A204.1 (cell line): ENCODE results near the gene TK1.

Experiments used
- FAIRE-seq: peaks from 2 replicates; lab custom pipeline; 2012; peaks lifted over from hg19 to GRCh38; lab: Jason Lieb, UNC

Gene TK1

GRCh38 chr17:78219396-78220150 is 32.7 kb upstream of the TK1 start:
- no peak for FAIRE-seq

DNA sequence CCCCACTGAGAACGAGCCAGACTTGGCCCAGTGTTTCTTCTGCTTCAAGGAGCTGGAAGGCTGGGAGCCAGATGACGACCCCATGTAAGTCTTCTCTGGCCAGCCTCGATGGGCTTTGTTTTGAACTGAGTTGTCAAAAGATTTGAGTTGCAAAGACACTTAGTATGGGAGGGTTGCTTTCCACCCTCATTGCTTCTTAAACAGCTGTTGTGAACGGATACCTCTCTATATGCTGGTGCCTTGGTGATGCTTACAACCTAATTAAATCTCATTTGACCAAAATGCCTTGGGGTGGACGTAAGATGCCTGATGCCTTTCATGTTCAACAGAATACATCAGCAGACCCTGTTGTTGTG is 27.8 kb upstream of the TK1 start:
- FAIRE-seq = no peak

GRCh38 chr17:78214016-78214705 is 27.3 kb upstream of the TK1 start, which contains the start of gene BIRC5:
Gene BIRC5, plus strand, starts transcription at chr17:78214253. Its CDS starts 64 bp downstream, at chr17:78214317.
- FAIRE-seq = no peak

- FAIRE-seq = no peak
These were observed 24.2 kb upstream of the TK1 start for GRCh38 chr17:78211032-78211431.

DNA sequence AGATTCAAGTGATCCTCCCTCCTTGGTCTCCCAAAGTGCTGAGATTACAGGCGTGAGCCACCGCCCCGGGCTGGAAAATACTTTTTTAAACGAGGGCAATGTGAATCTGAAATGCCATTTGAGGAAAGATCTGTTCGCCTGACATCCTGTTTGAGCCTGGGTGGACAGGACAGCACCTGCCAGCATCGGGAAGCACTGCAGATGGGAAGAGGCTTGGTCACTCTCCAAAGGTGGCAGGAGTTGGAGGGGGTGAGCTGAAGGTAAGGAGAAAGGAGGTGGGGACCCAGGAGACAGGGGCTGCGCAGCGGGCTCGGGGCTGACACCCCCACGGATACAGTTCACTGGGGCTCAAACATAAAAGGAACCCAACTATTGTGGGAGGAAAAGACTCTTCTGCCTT is 23.3 kb upstream of the TK1 start:
- FAIRE-seq = no peak

DNA sequence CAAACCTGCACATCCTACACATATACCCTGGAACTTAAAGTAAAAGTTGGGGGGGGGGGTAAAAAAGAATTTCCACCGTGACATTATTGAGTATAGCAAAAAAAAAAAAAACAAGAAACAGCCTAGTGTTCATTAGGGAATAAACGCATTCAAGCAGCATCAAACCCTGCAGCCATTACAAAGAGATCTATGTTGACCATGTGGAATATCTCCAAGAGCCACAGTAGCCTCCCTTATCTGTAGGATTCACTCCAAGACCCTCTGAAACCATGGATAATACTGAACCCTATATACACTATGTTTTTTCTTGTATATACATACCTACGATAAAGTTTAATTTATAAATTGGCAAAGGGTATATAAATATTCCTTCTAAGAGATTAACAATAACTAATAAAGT is 21.6 kb upstream of the TK1 start:
- no peak for FAIRE-seq

- no peak for FAIRE-seq
These were observed 19.4 kb upstream of the TK1 start for GRCh38 chr17:78206298-78206697.

- no peak for FAIRE-seq
These were observed 18.4 kb upstream of the TK1 start for GRCh38 chr17:78205124-78205775.

- no peak for FAIRE-seq
These were observed 17.7 kb upstream of the TK1 start for GRCh38 chr17:78204387-78205123.

GRCh38 chr17:78202666-78203065 is 15.8 kb upstream of the TK1 start:
- no peak for FAIRE-seq

DNA sequence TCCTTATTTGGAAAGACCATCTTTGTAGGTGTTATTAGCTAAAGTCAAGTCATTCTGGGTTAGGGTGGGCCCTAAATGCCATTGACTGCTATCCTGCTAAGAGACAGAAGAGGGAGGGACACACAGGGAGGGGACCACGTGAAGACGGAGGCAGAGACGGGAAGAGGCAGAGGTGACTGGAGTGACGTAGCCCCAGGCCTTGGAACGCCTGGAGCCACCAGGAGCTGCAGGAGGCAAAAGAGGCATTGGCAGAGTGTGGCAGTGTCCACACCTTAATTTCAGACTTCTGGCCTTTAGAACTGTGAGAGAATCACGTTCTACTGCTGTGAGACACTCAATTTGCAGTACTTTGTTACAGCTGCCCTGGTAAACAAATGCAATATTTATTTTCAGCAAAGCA is 13.6 kb upstream of the TK1 start:
- FAIRE-seq = no peak

- no peak for FAIRE-seq
These were observed 10.4 kb upstream of the TK1 start for GRCh38 chr17:78197147-78197832.

DNA sequence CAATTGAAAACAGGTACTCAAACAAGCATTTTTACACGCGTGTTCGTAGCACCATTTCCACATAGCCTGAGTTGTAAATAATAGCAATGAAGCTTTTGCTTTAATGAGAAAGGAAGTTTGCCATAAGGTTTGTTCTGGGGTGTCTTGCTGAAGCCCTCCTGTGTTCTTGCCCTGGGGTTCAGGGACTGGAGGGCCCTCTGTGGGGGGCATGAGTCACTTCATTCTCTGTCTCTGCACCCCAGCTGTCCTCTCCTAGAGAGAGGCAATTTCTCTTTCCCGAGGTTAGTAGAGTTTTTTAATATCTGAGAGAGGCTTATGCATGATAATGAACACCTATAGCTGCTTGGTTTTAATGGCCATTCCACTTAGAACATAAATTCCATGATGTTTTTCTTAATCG is 9.9 kb upstream of the TK1 start:
- no peak for FAIRE-seq

GRCh38 chr17:78185981-78186691 is 716 bp downstream of the TK1 start:
- FAIRE-seq = no peak

GRCh38 chr17:78184868-78185267 is 2.0 kb downstream of the TK1 start:
- no peak for FAIRE-seq

- no peak for FAIRE-seq
These were observed 2.5 kb downstream of the TK1 start for GRCh38 chr17:78184351-78184750.

- FAIRE-seq = no peak
These were observed 2.9 kb downstream of the TK1 start for GRCh38 chr17:78183916-78184315.

- no peak for FAIRE-seq
These were observed 4.3 kb downstream of the TK1 start for GRCh38 chr17:78182504-78182903.

- FAIRE-seq = no peak
These were observed 6.3 kb downstream of the TK1 start for GRCh38 chr17:78180508-78180907.

DNA sequence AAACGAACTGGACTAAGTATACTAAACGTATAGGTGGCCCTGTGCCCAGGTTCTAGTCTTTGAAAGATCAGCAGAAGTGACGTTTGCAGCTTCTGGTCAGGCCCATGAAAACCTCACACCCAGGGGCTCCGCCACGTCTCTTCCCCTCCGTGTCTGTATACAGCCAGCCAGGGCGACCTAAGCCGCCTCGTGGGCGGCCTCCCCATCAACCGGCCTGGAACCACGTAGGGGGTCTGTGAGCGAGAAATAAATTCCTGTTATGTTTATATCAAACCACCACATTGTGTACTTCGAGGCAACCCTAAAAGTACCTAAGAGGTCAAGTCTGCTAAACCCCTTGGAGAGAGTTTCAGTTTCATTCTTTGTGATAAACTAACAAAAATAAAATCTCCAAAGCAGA is 6.8 kb downstream of the TK1 start:
- FAIRE-seq = no peak

- FAIRE-seq = no peak
These were observed 7.5 kb downstream of the TK1 start for GRCh38 chr17:78179372-78179771.
